NCI-H1105 treated with DMSO at 0.1 percent for 48 hours (cell line): ENCODE measurements around the gene MEFV.
A peak's percentile ranks its signal among the peaks of the same experiment; 100 is the strongest.

Experiments used
- DNase-seq: peaks from one replicate; lab custom pipeline; 2025; lab: John Stamatoyannopoulos, UW

MEFV gene

GRCh38 chr16:3268294-3268693 is 11.9 kb upstream of the MEFV start:
- DNase-seq = no peak

GRCh38 chr16:3266873-3267537 is 10.6 kb upstream of the MEFV start:
- peak; percentile 45 for DNase-seq

- DNase-seq = peak; percentile 91
These were observed 8.0 kb upstream of the MEFV start for GRCh38 chr16:3264137-3265036.

- no peak for DNase-seq
These were observed 6.1 kb upstream of the MEFV start for GRCh38 chr16:3262517-3262916.

DNA sequence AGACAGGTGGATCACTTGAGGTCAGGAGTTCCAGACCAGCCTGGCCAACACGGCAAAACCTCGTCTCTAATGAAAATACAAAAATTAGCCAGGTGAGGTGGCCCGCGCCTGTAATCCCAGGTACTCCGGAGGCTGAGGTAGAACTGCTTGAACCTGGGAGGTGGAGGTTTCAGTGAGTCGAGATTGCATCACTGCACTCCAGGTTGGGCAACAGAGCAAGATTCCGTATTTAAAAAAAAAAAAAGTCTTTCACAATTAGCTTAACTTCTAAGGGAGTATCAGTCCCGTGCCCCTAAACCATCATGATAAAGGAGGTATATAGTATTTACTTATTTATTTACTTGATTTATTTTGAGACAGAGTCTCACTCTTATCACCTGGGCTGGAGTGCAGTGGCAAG is 3.4 kb upstream of the MEFV start:
- DNase-seq = no peak

DNA sequence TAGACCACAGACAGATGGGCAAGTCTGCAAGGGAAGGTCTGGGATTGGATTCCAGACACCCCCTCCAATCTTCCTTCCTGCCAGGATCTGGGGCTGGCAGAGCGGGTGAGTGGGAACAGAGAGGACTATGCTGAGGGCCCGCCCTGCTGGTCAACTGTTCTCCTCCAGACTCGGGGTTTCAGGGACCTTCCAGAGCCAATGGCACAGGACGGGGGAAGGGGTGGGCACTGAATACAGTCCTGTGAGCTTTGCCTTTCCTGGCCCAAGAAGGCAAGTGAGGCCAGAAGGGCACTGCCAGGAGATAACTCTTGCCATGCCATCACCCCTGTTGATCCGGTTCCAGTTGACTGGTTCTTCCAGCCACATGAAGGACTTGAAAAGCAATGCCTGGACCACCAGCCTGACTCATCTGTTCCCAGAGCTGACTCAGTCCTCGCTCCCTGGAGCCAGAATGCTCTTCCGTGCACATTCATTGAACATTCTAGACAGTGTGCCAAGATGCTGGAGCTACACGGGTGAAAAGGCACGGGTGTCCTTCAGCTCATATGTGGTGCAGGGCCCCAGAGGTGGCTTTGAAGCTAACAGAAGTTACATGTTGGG is 533 bp upstream of the MEFV start:
- no peak for DNase-seq

DNA sequence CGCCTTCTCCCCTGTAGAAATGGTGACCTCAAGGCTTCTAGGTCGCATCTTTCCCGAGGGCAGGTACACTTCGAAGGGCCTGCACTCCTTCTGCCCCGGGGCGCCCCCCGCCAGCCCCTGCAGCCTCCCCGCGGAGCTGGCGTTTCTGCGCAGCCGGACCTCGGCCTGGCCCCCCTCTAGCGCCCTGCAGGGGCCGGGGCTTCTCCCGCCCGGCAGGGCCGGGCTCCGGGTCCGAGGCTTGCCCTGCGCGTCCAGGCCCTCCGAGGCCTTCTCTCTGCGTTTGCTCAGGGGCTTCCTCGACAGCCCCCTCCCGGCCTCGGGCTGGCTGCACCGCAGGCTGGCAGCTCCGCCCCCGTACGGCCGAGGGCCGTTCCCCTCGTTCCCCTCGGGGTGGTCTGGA is 2.1 kb downstream of the MEFV start:
- DNase-seq = no peak

DNA sequence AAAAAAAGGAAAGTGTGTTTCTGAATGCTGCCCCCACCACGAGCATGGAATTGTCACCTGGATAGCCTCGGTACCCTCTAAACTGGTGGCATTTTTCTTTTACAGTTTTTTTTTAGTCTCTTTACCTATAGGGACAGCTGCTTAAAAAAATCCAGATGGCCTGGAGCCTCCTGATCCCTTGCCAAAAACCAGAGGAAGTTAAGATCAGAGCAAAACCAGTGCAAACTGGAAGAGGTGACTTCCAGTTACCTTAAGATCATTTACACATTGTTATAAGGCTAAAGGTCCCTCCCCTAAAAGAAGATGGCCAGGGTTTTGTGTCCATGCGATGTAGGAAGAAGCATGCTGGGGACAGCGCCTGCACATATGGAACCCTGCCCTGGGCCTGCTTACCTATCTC is 3.5 kb downstream of the MEFV start:
- no peak for DNase-seq

DNA sequence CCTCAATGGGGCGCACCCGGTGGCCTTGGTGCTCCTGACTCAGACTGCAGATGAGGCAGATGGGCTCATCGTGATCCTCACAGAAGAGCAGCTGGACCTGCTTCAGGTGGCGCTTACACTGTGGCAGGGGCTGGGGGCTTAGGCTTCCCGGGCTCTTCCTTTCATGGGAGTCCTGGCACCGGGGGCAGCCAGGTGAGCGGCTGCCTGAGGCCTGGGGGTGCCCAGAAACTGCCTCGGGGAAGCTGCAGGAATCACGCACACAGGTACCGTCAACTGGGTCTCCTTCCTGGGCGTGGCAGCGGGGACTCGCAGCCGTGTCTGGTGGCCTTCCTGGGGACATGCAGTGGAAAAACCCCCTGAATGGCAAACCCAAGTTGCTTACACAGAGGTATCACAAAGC is 7.0 kb downstream of the MEFV start:
- DNase-seq = no peak

- no peak for DNase-seq
These were observed 7.4 kb downstream of the MEFV start for GRCh38 chr16:3249020-3249419.

GRCh38 chr16:3248596-3248995 is 7.8 kb downstream of the MEFV start:
- no peak for DNase-seq

DNA sequence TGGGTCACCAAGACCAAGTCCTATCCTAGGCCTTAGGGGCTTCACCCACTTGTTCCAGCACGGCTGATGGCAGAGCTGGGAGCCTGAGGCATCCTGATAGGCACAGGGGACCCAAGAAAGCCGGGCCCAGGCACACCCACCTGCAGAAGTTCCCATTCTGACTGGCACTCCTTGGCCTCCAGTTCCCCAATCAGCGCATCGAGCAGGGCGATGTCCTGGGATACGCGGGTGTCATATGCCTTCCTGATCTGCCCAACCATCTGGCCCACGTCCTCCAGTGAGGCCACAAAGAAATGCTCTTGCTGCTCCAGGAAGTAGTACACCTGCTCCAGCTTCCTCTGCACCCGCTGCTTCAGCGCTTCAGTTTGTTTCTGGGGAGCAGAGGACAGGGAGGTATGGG is 9.6 kb downstream of the MEFV start:
- DNase-seq = no peak

GRCh38 chr16:3246002-3246401 is 10.4 kb downstream of the MEFV start:
- DNase-seq = no peak

GRCh38 chr16:3243882-3244281 is 12.6 kb downstream of the MEFV start:
- no peak for DNase-seq

- no peak for DNase-seq
These were observed 13.7 kb downstream of the MEFV start for GRCh38 chr16:3242709-3243108.

DNA sequence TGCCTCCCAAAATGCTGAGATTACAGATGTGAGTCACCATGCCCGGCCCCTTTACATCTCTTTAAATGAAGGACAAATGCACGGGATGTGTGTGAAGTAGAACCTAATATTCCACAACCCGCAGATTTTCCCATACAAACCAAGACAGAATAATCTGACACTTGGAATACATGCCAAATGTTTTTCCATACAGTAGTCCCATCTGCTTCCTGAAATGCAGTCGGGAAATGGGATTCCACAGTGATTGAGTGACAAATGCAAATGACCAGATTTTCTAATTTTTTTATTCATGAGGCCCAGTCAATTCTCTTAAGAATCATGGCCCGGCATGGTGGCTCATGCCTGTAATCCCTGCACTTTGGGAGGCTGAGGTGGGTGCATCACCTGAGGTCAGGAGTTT is 14.7 kb downstream of the MEFV start:
- no peak for DNase-seq

DNA sequence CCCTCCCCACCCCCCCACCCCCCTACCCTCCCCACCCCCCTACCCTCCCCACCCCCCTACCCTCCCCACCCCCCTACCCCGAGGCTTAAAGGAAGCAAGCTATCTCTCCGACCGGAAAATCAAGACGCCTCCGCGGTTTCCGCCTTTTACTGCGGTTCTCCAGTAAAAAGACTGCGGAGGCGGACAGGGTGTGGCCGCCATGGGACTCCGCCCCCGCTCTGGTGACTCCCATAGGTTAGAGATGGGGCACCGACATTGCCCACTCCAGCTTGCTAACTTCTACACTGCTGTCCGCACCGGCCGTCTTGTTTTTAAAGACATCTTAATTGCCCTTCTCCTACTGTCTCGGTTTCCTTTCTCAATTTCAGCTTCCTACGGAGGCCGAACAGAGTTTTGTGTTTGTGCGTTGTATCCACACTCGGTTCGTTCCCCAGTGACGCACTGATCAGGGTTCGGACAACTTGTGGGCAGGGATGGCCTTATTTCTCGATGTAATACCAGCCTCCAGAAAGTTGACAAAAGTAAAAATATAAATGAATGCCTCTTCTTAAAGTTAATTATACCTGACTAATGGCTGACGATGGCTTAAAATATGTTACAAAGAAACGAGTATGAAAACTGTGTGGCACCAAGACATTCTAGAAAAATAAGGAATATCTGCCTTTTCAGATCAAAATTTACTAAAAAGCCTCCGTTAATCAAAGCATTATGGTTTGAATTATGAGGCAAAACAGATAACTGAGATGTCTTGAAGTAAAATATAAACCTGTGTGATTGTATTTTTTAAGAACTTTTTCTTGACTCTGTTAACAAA is 20.4 kb downstream of the MEFV start:
- no peak for DNase-seq

GRCh38 chr16:3234857-3235561 is 21.4 kb downstream of the MEFV start, which contains the start of gene ZNF200:
TSS of gene ZNF200 (minus strand) at chr16:3235158. CDS start at chr16:3233755, 1,403 bp downstream.
- DNase-seq = peak; percentile 86

- DNase-seq = no peak
These were observed 21.9 kb downstream of the MEFV start for GRCh38 chr16:3234543-3234856.

DNA sequence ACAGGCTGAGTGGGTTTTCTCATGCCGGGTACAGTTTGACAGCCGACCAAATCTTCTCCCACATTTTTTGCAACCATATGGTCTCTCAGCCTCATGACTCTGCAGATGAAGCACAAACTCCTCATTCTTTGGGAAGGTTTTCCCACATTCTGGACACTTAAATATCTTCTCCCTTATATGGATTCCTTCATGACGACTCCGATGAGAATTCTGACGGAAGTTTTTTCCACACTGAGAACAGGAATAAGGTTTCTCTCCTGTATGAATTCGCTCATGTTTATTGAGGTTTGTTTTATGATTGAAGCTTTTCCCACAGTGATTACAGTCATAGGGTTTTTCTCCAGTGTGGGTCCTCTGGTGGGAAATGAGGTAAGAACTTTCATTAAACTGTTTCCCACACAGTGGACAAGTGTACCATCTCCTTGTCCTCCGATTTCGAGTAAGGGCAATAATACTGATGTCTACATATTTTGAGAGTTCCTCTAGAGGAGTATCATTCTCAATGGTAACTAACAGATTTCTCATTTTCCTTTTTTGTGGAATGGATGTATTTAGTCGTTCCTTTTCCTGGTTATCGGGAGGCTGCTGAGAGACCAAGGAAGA is 32.4 kb downstream of the MEFV start:
- DNase-seq = no peak

- no peak for DNase-seq
These were observed 35.6 kb downstream of the MEFV start for GRCh38 chr16:3220839-3221238.
